Calu3 (cell line): ENCODE results near the gene DND1. TPM values are rescaled to one million over a fixed set of nuclear protein-coding genes. Genes with fewer than 3 reads are reported as not detected.

Source experiments
- BruUV-seq: library from RNA; stranded (reverse); fragments of 400-500 nt; replicated peaks from 2 replicates; lab custom pipeline; 2021; lab: Mats Ljungman, UMichigan
- CTCF ChIA-PET: fragments of 300-600 bp; sonication (Branson Sonifier 250); formaldehyde crosslinking; loops from one replicate; lab custom pipeline; 2022; ENCODE audit warnings: antibody characterized with exemption; lab: Charles Lee
- DNase-seq: peaks from one replicate; pipeline ENCODE4 v3.0.0; 2022
- H3K27ac Mint-ChIP-seq: one replicate; pipeline ENCODE4 v1.8.0; 2022; ENCODE audit warnings: mixed read lengths; ENCODE audit not compliant: unreplicated experiment
- H3K27me3 Mint-ChIP-seq: one replicate; pipeline ENCODE4 v1.8.0; 2022; ENCODE audit warnings: mixed read lengths; ENCODE audit not compliant: unreplicated experiment
- H3K36me3 Mint-ChIP-seq: one replicate; pipeline ENCODE4 v1.8.0; 2022; ENCODE audit warnings: mild to moderate bottlenecking, moderate library complexity, mixed read lengths; ENCODE audit not compliant: insufficient read depth, unreplicated experiment
- H3K4me1 Mint-ChIP-seq: one replicate; pipeline ENCODE4 v1.8.0; 2022; ENCODE audit warnings: mild to moderate bottlenecking, low read depth, mixed read lengths; ENCODE audit not compliant: unreplicated experiment
- H3K4me3 Mint-ChIP-seq: one replicate; pipeline ENCODE4 v1.8.0; 2022; ENCODE audit warnings: mild to moderate bottlenecking, low read depth, moderate library complexity, mixed read lengths; ENCODE audit not compliant: unreplicated experiment
- H3K9me3 Mint-ChIP-seq: one replicate; pipeline ENCODE4 v1.8.0; 2022; ENCODE audit warnings: low read depth, mixed read lengths; ENCODE audit not compliant: unreplicated experiment
- CTCF ChIP-seq: fragments of 200-600 bp; IDR thresholded peaks from one replicate; pipeline ENCODE4 v1.8.0; 2022; ENCODE audit warnings: antibody characterized with exemption; ENCODE audit not compliant: unreplicated experiment
- intact Hi-C: fragments of 100-400 bp; cut with micrococcal nuclease; formaldehyde crosslinking; loops from one replicate; pipeline ENCODE4 v1.10.0; 2022; ENCODE audit not compliant: unreplicated experiment
- total RNA-seq: library from RNA; stranded (reverse); gene quantifications from 2 replicates; pipeline ENCODE4 v1.2.3, GENCODE V29; 2022

DND1 gene
- total RNA-seq, 1 experiment from 2014 or later: 2.9 TPM

DNA sequence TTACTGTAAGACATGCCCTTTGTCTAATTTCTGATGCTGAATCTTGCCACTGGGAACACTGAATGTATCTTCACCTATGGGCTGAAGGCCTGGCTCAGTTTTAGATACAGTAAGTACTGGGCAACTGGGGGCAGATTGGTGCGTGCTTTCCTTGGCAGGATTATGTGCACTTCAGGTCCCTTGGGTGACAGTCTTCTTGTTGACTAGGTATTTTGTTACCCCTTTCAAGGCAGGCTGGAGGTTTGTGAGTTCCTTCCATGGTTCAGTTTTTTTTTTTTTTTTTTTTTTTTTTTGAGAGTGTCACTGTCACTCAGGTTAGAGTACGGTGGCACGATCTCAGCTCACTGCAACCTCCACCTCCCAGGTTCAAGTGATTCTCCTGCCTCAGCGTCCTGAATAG, 34.4 kb upstream of the DND1 start:
- H3K4me3 Mint-ChIP-seq: no peak overlapping the region
- no peak for DNase-seq
- CTCF ChIA-PET: no interaction called here
- TF ChIP-seq CTCF: no peak
- H3K4me1 Mint-ChIP-seq: peaks cover 32% of the 10 kb centered on the region
- H3K36me3 Mint-ChIP-seq: peaks cover 79% of the 10 kb centered on the region
- no TSS peak for BruUV-seq
- H3K9me3 Mint-ChIP-seq: no peaks in the 10 kb centered on the region
- intact Hi-C loops: no loop called here
- H3K27me3 Mint-ChIP-seq: peaks cover 12% of the 10 kb centered on the region
- H3K27ac Mint-ChIP-seq: no peak overlapping the region

- Mint-ChIP-seq H3K9me3 (no peaks in the 10 kb centered on the region), H3K4me1 (peaks cover 24% of the 10 kb centered on the region), H3K4me3 (peak within 1 kb of the TSS; percentile 88), H3K27me3 (no peaks in the 10 kb centered on the region), H3K36me3 (peaks cover 91% of the 10 kb centered on the region), H3K27ac (peak within 1 kb of the TSS; percentile 95)
- TSS peak; percentile 39 for BruUV-seq
- DNase-seq: peak; percentile 94
- TF ChIP-seq CTCF: no peak
- CTCF ChIA-PET: interaction anchor here (0.6 to 1.8 kb wide), 7 partner anchors 9 to 1116 kb away, joined by 3 to 12 read pairs (median 4); partner anchors contain the start of genes HARS1, HARS2, IK and NDUFA2
- intact Hi-C loops: loop anchor here (1.0 kb wide), 1 partner anchor 20 kb away; no protein-coding TSS in a partner anchor
Observed at GRCh38 chr5:140700177-140701144, 27.1 kb upstream of the DND1 start, which contains the start of gene ZMAT2. Gene ZMAT2 (plus strand): TSS chr5:140700447. CDS start chr5:140700461, 14 bp downstream.

- Mint-ChIP-seq H3K27ac (no peak overlapping the region), H3K4me3 (no peak overlapping the region), H3K27me3 (no peaks in the 10 kb centered on the region), H3K36me3 (peaks cover 73% of the 10 kb centered on the region), H3K4me1 (peaks cover 22% of the 10 kb centered on the region), H3K9me3 (no peaks in the 10 kb centered on the region)
- BruUV-seq: no TSS peak
- intact Hi-C loops: no loop called here
- TF ChIP-seq CTCF: no peak
- no peak for DNase-seq
- CTCF ChIA-PET: interaction anchor here (0.6 kb wide), 1 partner anchor 286 kb away, joined by 7 read pairs; no protein-coding TSS in a partner anchor
Observed at GRCh38 chr5:140696891-140697492, 23.6 kb upstream of the DND1 start.

- intact Hi-C loops: no loop called here
- H3K27me3 Mint-ChIP-seq: no peaks in the 10 kb centered on the region
- no peak overlapping the region for H3K4me3 Mint-ChIP-seq
- no peak for DNase-seq
- no peak for TF ChIP-seq CTCF
- H3K4me1 Mint-ChIP-seq: no peaks in the 10 kb centered on the region
- H3K9me3 Mint-ChIP-seq: no peaks in the 10 kb centered on the region
- BruUV-seq: no TSS peak
- CTCF ChIA-PET: no interaction called here
- H3K27ac Mint-ChIP-seq: no peak overlapping the region
- peaks cover 67% of the 10 kb centered on the region for H3K36me3 Mint-ChIP-seq
Observed at GRCh38 chr5:140694276-140694675, 20.9 kb upstream of the DND1 start.
